GM13976 (cell line): Measurements from ENCODE around the gene IGSF21.

ENCODE experiments used
- DNase-seq: peaks from one replicate; pipeline ENCODE4 v3.0.0; 2012; ENCODE audit warnings: low spot score
- in situ Hi-C: fragments of 300-500 bp; cut with MboI; formaldehyde crosslinking; loops from one replicate; pipeline ENCODE4 v1.12.0; 2022; ENCODE audit warnings: low sequenced_read_pairs, mixed read lengths, inconsistent platforms; ENCODE audit not compliant: unreplicated experiment
- TF ChIP-seq, protein P1 (sequence below): IDR thresholded peaks from 2 replicates; pipeline ENCODE4 v1.5.1; 2012; ENCODE audit warnings: borderline replicate concordance, mild to moderate bottlenecking; ENCODE audit not compliant: insufficient read depth; ENCODE audit errors: extremely low read depth, missing control alignments, control extremely low read depth

Gene IGSF21

DNA sequence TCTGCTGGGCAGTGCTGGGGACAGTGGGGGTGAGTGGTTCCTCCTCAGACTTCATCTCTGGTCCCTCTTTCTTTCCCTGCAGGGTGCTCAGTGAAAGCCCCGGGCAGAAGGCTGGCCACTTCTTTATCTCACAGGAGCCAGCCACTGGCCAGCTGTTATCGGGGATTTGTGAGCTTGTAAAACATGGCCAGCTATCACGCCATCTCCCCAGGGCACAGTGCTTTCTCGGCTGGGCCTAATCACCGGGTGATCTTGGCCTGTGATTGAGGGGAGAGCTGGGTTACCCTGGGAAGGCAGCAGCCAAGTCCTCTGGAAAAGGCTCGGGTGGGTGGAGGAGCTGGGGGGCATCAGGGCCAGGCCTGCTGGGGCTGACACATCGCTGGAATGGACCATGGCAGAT is 83.0 kb downstream of the IGSF21 start:
- DNase-seq: no peak
- in situ Hi-C loops: no loop called here
- TF ChIP-seq, protein P1, sequence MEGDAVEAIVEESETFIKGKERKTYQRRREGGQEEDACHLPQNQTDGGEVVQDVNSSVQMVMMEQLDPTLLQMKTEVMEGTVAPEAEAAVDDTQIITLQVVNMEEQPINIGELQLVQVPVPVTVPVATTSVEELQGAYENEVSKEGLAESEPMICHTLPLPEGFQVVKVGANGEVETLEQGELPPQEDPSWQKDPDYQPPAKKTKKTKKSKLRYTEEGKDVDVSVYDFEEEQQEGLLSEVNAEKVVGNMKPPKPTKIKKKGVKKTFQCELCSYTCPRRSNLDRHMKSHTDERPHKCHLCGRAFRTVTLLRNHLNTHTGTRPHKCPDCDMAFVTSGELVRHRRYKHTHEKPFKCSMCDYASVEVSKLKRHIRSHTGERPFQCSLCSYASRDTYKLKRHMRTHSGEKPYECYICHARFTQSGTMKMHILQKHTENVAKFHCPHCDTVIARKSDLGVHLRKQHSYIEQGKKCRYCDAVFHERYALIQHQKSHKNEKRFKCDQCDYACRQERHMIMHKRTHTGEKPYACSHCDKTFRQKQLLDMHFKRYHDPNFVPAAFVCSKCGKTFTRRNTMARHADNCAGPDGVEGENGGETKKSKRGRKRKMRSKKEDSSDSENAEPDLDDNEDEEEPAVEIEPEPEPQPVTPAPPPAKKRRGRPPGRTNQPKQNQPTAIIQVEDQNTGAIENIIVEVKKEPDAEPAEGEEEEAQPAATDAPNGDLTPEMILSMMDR: no peak

DNA sequence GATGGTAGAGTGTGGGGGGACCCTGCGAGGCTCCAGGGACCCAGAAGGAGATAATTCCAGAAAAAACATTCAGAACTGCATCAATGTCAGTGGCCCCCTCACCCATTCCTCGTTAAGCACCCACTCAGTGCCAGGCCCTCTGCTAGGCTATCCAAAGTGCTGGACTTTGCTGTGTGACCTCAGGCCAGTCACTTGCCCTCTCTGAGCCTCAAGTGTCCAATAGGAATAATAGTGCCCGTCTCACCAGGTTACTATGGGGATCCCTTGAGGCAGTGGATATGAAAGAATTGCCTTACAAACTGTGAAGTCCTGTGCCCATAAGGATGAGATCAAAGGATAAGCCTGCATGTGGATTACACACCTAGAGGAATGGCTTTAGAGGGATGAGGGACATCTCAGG is 83.4 kb downstream of the IGSF21 start:
- in situ Hi-C loops: no loop called here
- TF ChIP-seq, protein P1: no peak
- no peak for DNase-seq

DNA sequence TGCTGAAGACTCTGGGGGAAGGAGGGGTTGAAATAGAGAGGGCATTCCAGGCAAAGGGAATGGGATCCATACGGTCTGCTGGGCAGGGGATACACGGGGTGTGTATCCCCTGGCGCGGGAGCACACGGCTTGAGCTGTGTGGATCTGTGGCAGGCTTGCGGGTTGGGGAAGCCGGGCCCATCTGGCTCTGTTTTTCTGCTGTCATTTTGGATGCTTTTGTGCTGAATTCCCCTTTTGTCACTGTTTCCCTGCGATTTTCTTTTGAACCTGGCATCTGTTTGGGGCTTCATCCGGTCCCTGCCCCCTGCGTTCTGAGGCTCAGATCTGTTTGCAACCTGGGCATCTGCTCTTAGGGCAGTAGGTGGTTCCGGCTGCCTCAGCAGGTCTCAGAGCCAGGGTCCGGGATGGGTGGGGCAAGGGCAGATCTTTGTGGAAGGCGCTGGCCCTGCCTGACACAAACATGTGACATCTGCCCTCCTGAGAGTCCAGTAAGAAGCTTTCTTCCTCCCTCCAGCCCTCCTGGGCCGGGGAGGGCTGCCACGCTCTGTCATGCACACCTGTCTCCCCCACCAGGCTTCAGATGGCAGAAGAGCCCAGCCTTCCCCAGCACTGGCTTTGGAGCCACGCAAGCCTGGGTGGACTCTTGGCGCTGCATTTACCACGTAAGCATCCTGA is 84.0 kb downstream of the IGSF21 start:
- TF ChIP-seq, protein P1: no peak
- DNase-seq: no peak
- in situ Hi-C loops: no loop called here

- in situ Hi-C loops: no loop called here
- no peak for DNase-seq
- TF ChIP-seq, protein P1: no peak
Measured at GRCh38 chr1:18192182-18192581, 84.6 kb downstream of the IGSF21 start.

- DNase-seq: no peak
- in situ Hi-C loops: no loop called here
- TF ChIP-seq, protein P1: no peak
Measured at GRCh38 chr1:18192974-18193373, 85.4 kb downstream of the IGSF21 start.

DNA sequence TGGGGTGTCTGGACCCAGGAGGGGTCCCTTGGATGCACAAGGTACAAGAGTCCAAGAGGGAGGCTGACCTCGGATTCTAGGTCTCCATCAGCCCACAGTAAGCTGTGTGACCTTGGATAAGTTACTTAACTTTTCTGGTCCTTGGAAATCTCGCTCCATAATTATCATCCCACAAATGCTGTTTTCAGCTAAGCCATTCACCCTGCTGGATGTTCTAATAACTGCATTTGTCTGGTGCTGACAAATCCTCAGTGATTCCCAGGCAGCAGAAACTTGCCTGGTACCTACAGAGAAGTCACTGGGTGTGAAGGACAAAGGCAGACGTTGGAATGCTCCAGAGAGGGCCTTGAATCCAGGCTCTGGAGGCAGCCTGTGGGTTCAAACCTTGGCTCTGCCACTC is 89.7 kb downstream of the IGSF21 start:
- in situ Hi-C loops: no loop called here

More for the DNA sequence above, 89.7 kb downstream of the IGSF21 start:
- TF ChIP-seq, protein P1: no peak
- DNase-seq: no peak
